HepG2 (cell line): ENCODE measurements around the gene MRPS21. TPM values are rescaled to one million over a fixed set of nuclear protein-coding genes. Genes with fewer than 3 reads are reported as not detected.
A peak's percentile ranks its signal among the peaks of the same experiment; 100 is the strongest.

Experiments
- ARID4A ChIP-seq: sonication (generic); formaldehyde crosslinking; IDR thresholded peaks from 2 replicates; pipeline ENCODE4 v1.5.0; 2020; ENCODE audit warnings: mild to moderate bottlenecking, missing genetic modification reagents, borderline replicate concordance
- ASH2L ChIP-seq: fragments of 300-600, 200-600 bp; sonication (generic); IDR thresholded peaks from 2 replicates; pipeline ENCODE4 v1.7.0; 2017; ENCODE audit warnings: low read depth, mild to moderate bottlenecking, moderate library complexity, mixed read lengths, low read length; ENCODE audit not compliant: insufficient read length
- DDIT3 ChIP-seq: sonication (generic); formaldehyde crosslinking; IDR thresholded peaks from 2 replicates; pipeline ENCODE4 v1.4.0; 2020; ENCODE audit warnings: mild to moderate bottlenecking, missing genetic modification reagents
- ESRRA ChIP-seq: sonication (generic); formaldehyde crosslinking; IDR thresholded peaks from 2 replicates; pipeline ENCODE4 v1.5.1; 2020; ENCODE audit warnings: mild to moderate bottlenecking, low read depth, missing genetic modification reagents
- FOXA3 ChIP-seq: IDR thresholded peaks from 2 replicates; pipeline ENCODE4 v1.6.1; 2016; ENCODE audit warnings: missing genetic modification reagents, missing compliant biosample characterization
- GMEB2 ChIP-seq: IDR thresholded peaks from 2 replicates; pipeline ENCODE4 v1.6.1; 2016; ENCODE audit warnings: missing biosample characterization, missing genetic modification reagents, low read depth
- LCORL ChIP-seq, 2 experiments: fragments of 450-650 bp in 1 of 2; sonication (generic) in 1 of 2; formaldehyde crosslinking in 1 of 2; IDR thresholded peaks; 2 replicates each; pipeline versions ENCODE4 v1.5.0 to v1.6.1; 2017 to 2020; ENCODE audit warnings: antibody characterized with exemption in 1 of 2, missing genetic modification reagents in 1 of 2
- PAXIP1 ChIP-seq: sonication (generic); formaldehyde crosslinking; conservative IDR thresholded peaks from 2 replicates; pipeline ENCODE4 v1.4.0; 2020; ENCODE audit warnings: mild to moderate bottlenecking, missing genetic modification reagents, moderate library complexity
- POLR2A ChIP-seq, 2 experiments: IDR thresholded peaks; 2 replicates each; pipeline ENCODE4 v1.6.1; 2011; ENCODE audit warnings: low read depth in 2 of 2, low read length in 2 of 2, mild to moderate bottlenecking in 1 of 2, moderate library complexity in 1 of 2; ENCODE audit not compliant: insufficient read depth in 1 of 2
- RXRB ChIP-seq: IDR thresholded peaks from 2 replicates; pipeline ENCODE4 v1.6.1; 2016; ENCODE audit warnings: borderline replicate concordance, missing genetic modification reagents, missing compliant biosample characterization
- TOE1 ChIP-seq: sonication (generic); formaldehyde crosslinking; IDR thresholded peaks from 2 replicates; pipeline ENCODE4 v1.4.0; 2020; ENCODE audit warnings: mild to moderate bottlenecking, missing genetic modification reagents
- YEATS4 ChIP-seq: sonication (generic); formaldehyde crosslinking; IDR thresholded peaks from 2 replicates; pipeline ENCODE4 v1.4.0; 2020; ENCODE audit warnings: missing genetic modification reagents, borderline replicate concordance
- ZNF12 ChIP-seq: sonication (generic); formaldehyde crosslinking; IDR thresholded peaks from 2 replicates; pipeline ENCODE4 v1.5.0; 2020; ENCODE audit warnings: missing genetic modification reagents
- ZNF292 ChIP-seq: sonication (generic); formaldehyde crosslinking; IDR thresholded peaks from 2 replicates; pipeline ENCODE4 v1.8.1; 2022; ENCODE audit warnings: mild to moderate bottlenecking, low read depth, missing genetic modification reagents, borderline replicate concordance
- ZNF441 ChIP-seq: sonication (generic); formaldehyde crosslinking; IDR thresholded peaks from 2 replicates; pipeline ENCODE4 v1.7.0; 2021; ENCODE audit warnings: missing genetic modification reagents, borderline replicate concordance
- ZNF746 ChIP-seq: sonication (generic); formaldehyde crosslinking; IDR thresholded peaks from 2 replicates; pipeline ENCODE4 v1.8.0; 2022; ENCODE audit warnings: mild to moderate bottlenecking, missing genetic modification reagents
- polyA plus RNA-seq, 8 experiments: library from polyadenylated mRNA; depleted of rRNA in 3 of 8; stranded (reverse) in 7 of 8; unstranded in 1 of 8; fragments of >200 nt; fragmentation: Illumina TruSeq in 4 of 8; extraction: Trizol in 4 of 8; gene quantifications; 2 replicates each; pipeline versions ENCODE4 v1.2.1 to v1.2.3, GENCODE V29; 2011 to 2016; ENCODE audit warnings: low read depth in 4 of 8, missing spikeins in 1 of 8, mixed read lengths in 1 of 8; ENCODE audit not compliant: insufficient read depth in 1 of 8
- total RNA-seq, 5 experiments: library from RNA; depleted of rRNA; stranded (reverse); fragments of >200 nt; fragmentation: Illumina TruSeq; extraction: Trizol; gene quantifications; 2 replicates each; pipeline ENCODE4 v1.2.3, GENCODE V29; 2016; ENCODE audit warnings: low read depth in 1 of 5

MRPS21 gene
- total and polyA plus RNA-seq, 2 of the 13 experiments (the other 11 are each of a cell fraction or from before 2014, with no cell fraction given) = 59.4 to 64.2 TPM

GRCh38 chr1:150257624-150258585, 35.8 kb upstream of the MRPS21 start, which contains the start of gene CA14 (continued):
- no peak for TF ChIP-seq GMEB2 (CRISPR knock-in tag)
- TF ChIP-seq ARID4A (CRISPR knock-in tag) = no peak; the same call in 1 of the 2 replicates
- TF ChIP-seq RXRB (CRISPR knock-in tag) = peak; percentile 37; the same call in 1 of the 2 replicates
- 0 out of 2 replicates have a peak, but pooled peaks have one; percentile 55 for TF ChIP-seq ESRRA
- 0 out of 2 replicates have a peak, but pooled peaks have one; percentile 11 for TF ChIP-seq ZNF441
- no peak for TF ChIP-seq ZNF746 (CRISPR knock-in tag)
- no peak for TF ChIP-seq DDIT3 (CRISPR knock-in tag)
- 0 out of 2 replicates have a peak, but pooled peaks have one; percentile 41 for TF ChIP-seq ZNF12
- 0 out of 2 replicates have a peak, but pooled peaks have one; percentile 14 for TF ChIP-seq ZNF292 (CRISPR knock-in tag)
- peak; percentile 33; the same call in 1 of the 2 replicates for TF ChIP-seq FOXA3
- TF ChIP-seq ASH2L = no peak
- no peak for TF ChIP-seq TOE1 (CRISPR knock-in tag)
- TF ChIP-seq PAXIP1 (CRISPR knock-in tag) = peak; percentile 49
- no peak for TF ChIP-seq LCORL (IDR thresholded peaks at IDR 0.05)
- peak; percentile 79 for TF ChIP-seq LCORL (CRISPR knock-in tag; IDR thresholded peaks at IDR 0.05)
- TF ChIP-seq YEATS4 (CRISPR knock-in tag) = peak; percentile 40; the same call in 1 of the 2 replicates
- TF ChIP-seq POLR2A (IDR thresholded peaks at IDR 0.05; ENCODE audit: insufficient read depth in 1 of 2, low read depth in 2 of 2, low read length in 2 of 2) = 0 out of 4 replicates have a peak, but pooled peaks of 1 of the 2 experiments have one; percentile 11
